Neural cell (in vitro differentiated cells): ENCODE data around the gene SLC25A22.

Source experiments
- EZH2 ChIP-seq: fragments of 200-600, 300-800 bp; shearing (Covaris generic), sonication (generic); IDR thresholded peaks from 2 replicates; pipeline ENCODE4 v1.6.1; 2014; ENCODE audit warnings: antibody characterized with exemption, low read length, borderline replicate concordance, mild to moderate bottlenecking; ENCODE audit not compliant: insufficient read depth, poor library complexity, severe bottlenecking
- POLR2AphosphoS5 ChIP-seq: IDR thresholded peaks from 2 replicates; pipeline ENCODE4 v1.6.1; 2012
- TAF1 ChIP-seq: IDR thresholded peaks from 2 replicates; pipeline ENCODE4 v1.6.1; 2012; ENCODE audit warnings: low read depth
- TF ChIP-seq, protein P1 (sequence below): fragments of 450-650 bp; IDR thresholded peaks from 2 replicates; pipeline ENCODE4 v1.5.1; 2014; ENCODE audit warnings: antibody characterized with exemption, mild to moderate bottlenecking, moderate library complexity; ENCODE audit not compliant: poor library complexity, severe bottlenecking

DNA sequence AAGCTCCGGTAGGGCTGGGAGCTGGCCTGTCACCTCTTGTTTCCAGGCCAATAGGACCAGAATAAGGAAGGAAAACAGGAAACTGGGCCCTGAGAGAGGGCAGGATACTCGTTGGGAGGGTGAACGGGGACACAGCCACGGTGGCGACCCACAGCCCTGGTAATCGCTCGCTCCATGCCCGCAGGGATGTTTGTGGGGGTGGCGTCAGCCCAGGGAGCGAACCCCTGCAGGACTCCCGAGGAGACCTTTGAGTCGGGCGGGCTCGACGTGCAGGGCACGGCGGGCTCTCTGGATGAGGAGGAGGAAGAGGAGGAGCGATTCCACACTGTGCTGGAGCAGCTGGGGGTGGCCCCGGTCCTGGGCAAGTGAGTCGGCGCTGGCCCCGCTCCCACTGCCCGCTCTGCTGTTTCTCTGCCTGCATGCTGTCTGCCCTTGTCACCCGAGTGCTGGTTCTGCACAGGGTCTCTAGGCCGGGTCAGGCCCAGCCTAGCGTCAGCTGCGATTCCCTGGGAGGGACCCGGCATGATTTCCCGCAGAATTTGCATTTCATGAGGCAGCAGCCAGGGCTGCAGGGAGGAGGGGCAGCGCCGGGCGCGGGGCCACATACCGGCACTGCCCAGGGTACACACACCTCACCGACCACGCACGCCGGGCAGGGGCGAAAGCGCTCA, 31.2 kb upstream of the SLC25A22 start:
- TF ChIP-seq, protein P1, sequence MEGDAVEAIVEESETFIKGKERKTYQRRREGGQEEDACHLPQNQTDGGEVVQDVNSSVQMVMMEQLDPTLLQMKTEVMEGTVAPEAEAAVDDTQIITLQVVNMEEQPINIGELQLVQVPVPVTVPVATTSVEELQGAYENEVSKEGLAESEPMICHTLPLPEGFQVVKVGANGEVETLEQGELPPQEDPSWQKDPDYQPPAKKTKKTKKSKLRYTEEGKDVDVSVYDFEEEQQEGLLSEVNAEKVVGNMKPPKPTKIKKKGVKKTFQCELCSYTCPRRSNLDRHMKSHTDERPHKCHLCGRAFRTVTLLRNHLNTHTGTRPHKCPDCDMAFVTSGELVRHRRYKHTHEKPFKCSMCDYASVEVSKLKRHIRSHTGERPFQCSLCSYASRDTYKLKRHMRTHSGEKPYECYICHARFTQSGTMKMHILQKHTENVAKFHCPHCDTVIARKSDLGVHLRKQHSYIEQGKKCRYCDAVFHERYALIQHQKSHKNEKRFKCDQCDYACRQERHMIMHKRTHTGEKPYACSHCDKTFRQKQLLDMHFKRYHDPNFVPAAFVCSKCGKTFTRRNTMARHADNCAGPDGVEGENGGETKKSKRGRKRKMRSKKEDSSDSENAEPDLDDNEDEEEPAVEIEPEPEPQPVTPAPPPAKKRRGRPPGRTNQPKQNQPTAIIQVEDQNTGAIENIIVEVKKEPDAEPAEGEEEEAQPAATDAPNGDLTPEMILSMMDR = no peak
- TF ChIP-seq TAF1 (no peak), POLR2AphosphoS5 (no peak), EZH2 (no peak)
